ENCODE results near the gene CD36. TPM values are rescaled to one million over a fixed set of nuclear protein-coding genes. Genes with fewer than 3 reads are reported as not detected.

The CD36 gene
- total and polyA plus RNA-seq, 8 donors: 132 to 533 (median 226) TPM

- no peaks in the 10 kb centered on the region for H3K27me3 ChIP-seq
- H3K4me1 ChIP-seq: no peaks in the 10 kb centered on the region
- DNase-seq (no peak), ATAC-seq (no peak)
- no peaks in the 10 kb centered on the region for H3K36me3 ChIP-seq
- no peaks in the 10 kb centered on the region for H3K9me3 ChIP-seq
- intact Hi-C loops (cut with DNase I): no loop called here
- H3K27ac ChIP-seq: no peak overlapping the region
- H3K4me3 ChIP-seq: no peak overlapping the region
- TF ChIP-seq CTCF (IDR thresholded peaks at IDR 0.05): no peak
Measured at GRCh38 chr7:80603940-80604339, 34.5 kb upstream of the CD36 start.

DNA sequence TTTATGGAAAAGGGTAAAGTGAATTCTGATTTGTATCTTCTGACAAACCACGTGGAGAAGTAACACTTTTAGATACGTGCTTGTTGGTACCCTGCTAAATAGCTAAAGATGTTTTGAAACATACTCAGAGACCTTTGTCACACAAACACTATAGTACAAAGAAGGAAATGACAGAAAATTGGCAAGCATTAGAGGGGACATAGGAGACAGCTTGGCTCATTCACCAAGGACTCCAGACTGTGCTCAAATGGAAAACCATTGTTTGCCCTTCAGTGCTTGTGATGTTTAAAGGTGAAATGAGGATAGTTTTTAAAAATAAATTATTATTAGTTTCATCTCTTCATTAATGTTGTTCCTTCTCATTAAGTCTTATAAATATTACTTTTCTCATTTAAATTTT lies 34.0 kb upstream of the CD36 start:
- no peaks in the 10 kb centered on the region for H3K9me3 ChIP-seq
- no peaks in the 10 kb centered on the region for H3K36me3 ChIP-seq
- no peaks in the 10 kb centered on the region for H3K27me3 ChIP-seq
- ATAC-seq: no peak
- no peaks in the 10 kb centered on the region for H3K4me1 ChIP-seq
- intact Hi-C loops (cut with DNase I): no loop called here
- no peak for DNase-seq
- TF ChIP-seq CTCF (IDR thresholded peaks at IDR 0.05): no peak
- H3K4me3 ChIP-seq: no peak overlapping the region
- no peak overlapping the region for H3K27ac ChIP-seq

- Histone ChIP-seq H3K4me1 (peaks cover 4 to 15% of the 10 kb centered on the region in 2 donors), H3K27ac (no peak overlapping the region), H3K36me3 (no peaks in the 10 kb centered on the region), H3K4me3 (no peak overlapping the region), H3K9me3 (no peaks in the 10 kb centered on the region), H3K27me3 (no peaks in the 10 kb centered on the region)
- TF ChIP-seq CTCF (IDR thresholded peaks at IDR 0.05): no peak
- ATAC-seq (no peak), DNase-seq (peak in 1 of 4 donors; percentile 51)
- intact Hi-C loops (cut with DNase I): no loop called here
Measured at GRCh38 chr7:80607136-80607535, 31.3 kb upstream of the CD36 start.

DNA sequence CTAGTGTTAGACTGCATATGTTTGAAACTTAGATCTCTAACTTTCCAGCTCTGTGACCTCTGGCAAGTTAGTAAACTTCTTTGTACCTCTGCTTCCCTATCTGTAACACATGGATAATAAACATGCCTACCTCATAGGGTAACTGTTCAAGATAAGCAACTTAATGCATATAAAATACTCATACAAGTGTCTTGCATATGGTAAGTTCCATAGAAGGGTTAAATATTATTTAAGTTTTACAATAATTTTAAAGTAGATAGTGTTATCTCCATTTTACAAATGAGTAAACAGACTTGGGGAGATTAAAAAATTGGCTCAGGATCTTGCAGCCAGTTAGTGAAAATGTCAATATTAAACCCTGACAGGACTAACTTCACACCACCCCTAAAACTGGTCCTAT lies 30.1 kb upstream of the CD36 start:
- no peak for TF ChIP-seq CTCF (IDR thresholded peaks at IDR 0.05)
- Histone ChIP-seq H3K36me3 (no peaks in the 10 kb centered on the region), H3K27me3 (no peaks in the 10 kb centered on the region), H3K4me1 (peaks cover 7 to 26% of the 10 kb centered on the region in 2 donors), H3K27ac (no peak overlapping the region), H3K9me3 (no peaks in the 10 kb centered on the region), H3K4me3 (no peak overlapping the region)
- intact Hi-C loops (cut with DNase I): no loop called here
- DNase-seq (no peak), ATAC-seq (no peak)

- ATAC-seq (no peak), DNase-seq (no peak)
- peaks cover 19 to 37% of the 10 kb centered on the region in 2 donors for H3K4me1 ChIP-seq
- intact Hi-C loops (cut with DNase I): no loop called here
- no peak overlapping the region for H3K4me3 ChIP-seq
- H3K9me3 ChIP-seq: no peaks in the 10 kb centered on the region
- no peak for TF ChIP-seq CTCF (IDR thresholded peaks at IDR 0.05)
- no peaks in the 10 kb centered on the region for H3K36me3 ChIP-seq
- H3K27ac ChIP-seq: no peak overlapping the region
- H3K27me3 ChIP-seq: no peaks in the 10 kb centered on the region
Measured at GRCh38 chr7:80609751-80610150, 28.7 kb upstream of the CD36 start.
